Coronary artery (tissue), 2 donors: Measurements from ENCODE around the gene KIF5C.

Experiments used
- DNase-seq: peaks from one replicate; pipeline ENCODE4 v3.0.0-alpha.2; 2017; ENCODE audit warnings: low spot score
- H3K27ac ChIP-seq, 2 donors: fragments of 200-600 bp; sonication (generic); one replicate each; pipeline ENCODE4 v1.5.1; 2016 to 2019
- H3K4me3 ChIP-seq: fragments of 200-600 bp; sonication (generic); 2 replicates; pipeline ENCODE4 v1.5.1; 2016; ENCODE audit warnings: mild to moderate bottlenecking, moderate library complexity
- CTCF ChIP-seq: fragments of 200-600 bp; sonication (generic); IDR thresholded peaks from one replicate; pipeline ENCODE4 v1.5.1; 2019; ENCODE audit warnings: antibody characterized with exemption

The KIF5C gene

GRCh38 chr2:149063177-149063576 lies 188.2 kb downstream of the KIF5C start:
- Histone ChIP-seq H3K4me3 (no peak overlapping the region), H3K27ac (no peak overlapping the region)
- no peak for TF ChIP-seq CTCF
- DNase-seq = no peak

GRCh38 chr2:149064365-149064841 lies 189.4 kb downstream of the KIF5C start:
- TF ChIP-seq CTCF = no peak
- Histone ChIP-seq H3K27ac (no peak overlapping the region), H3K4me3 (no peak overlapping the region)
- DNase-seq = no peak

- Histone ChIP-seq H3K27ac (no peak overlapping the region), H3K4me3 (no peak overlapping the region)
- no peak for DNase-seq
- no peak for TF ChIP-seq CTCF
These were observed 190.0 kb downstream of the KIF5C start for GRCh38 chr2:149064856-149065630.

- DNase-seq = no peak
- no peak for TF ChIP-seq CTCF
- Histone ChIP-seq H3K27ac (no peak overlapping the region), H3K4me3 (no peak overlapping the region)
These were observed 193.4 kb downstream of the KIF5C start for GRCh38 chr2:149068225-149068995.

- no peak overlapping the region for H3K4me3 ChIP-seq
- no peak overlapping the region for H3K27ac ChIP-seq
- no peak for DNase-seq
- TF ChIP-seq CTCF = no peak
These were observed 194.2 kb downstream of the KIF5C start for GRCh38 chr2:149068996-149069888.

- Histone ChIP-seq H3K27ac (no peak overlapping the region), H3K4me3 (no peak overlapping the region)
- TF ChIP-seq CTCF = no peak
- no peak for DNase-seq
These were observed 195.8 kb downstream of the KIF5C start for GRCh38 chr2:149070681-149071320.
